A549 (cell line): ENCODE measurements around the gene ZNF107. TPM values are rescaled to one million over a fixed set of nuclear protein-coding genes. Genes with fewer than 3 reads are reported as not detected.

ENCODE experiments used
- ATAC-seq, 2 experiments: fragments of 200-7000 bp in 1 of 2; fragments of >200 bp in 1 of 2; cut with Nextera tagmentation in 1 of 2; cut with Tn5 transposase in 1 of 2; 3 replicates each; pipeline versions ENCODE4 v1.8.0 to v1.9.1; 2018 to 2020; ENCODE audit warnings: mild to moderate bottlenecking in 1 of 2, moderate library complexity in 1 of 2
- CTCF ChIA-PET: fragments of 300-600 bp; sonication (Branson Sonifier 250); formaldehyde crosslinking; extraction: SDS; loops from one replicate; lab custom pipeline; 2021; ENCODE audit warnings: antibody characterized with exemption, inconsistent platforms; lab: Yijun Ruan, JAX
- POLR2A ChIA-PET: fragments of 350-600 bp; formaldehyde crosslinking; extraction: SDS; loops from one replicate; lab custom pipeline; 2021; ENCODE audit warnings: antibody characterized with exemption, inconsistent platforms; lab: Yijun Ruan, JAX
- DNase-seq, 2 experiments: peaks; one replicate each; pipeline versions ENCODE4 v3.0.0 to v3.0.0-alpha.2; 2011 to 2016; ENCODE audit warnings: low read depth in 1 of 2, low spot score in 1 of 2
- FAIRE-seq: peaks from 2 replicates; lab custom pipeline; 2011; peaks lifted over from hg19 to GRCh38; lab: Jason Lieb, UNC
- H3K27ac ChIP-seq, 2 experiments: fragments of >200 bp; sonication (Bioruptor Twin); formaldehyde crosslinking; 3 replicates each; pipeline ENCODE4 v1.5.1; 2016 to 2017
- H3K4me1 ChIP-seq: fragments of >200 bp; sonication (Bioruptor Twin); formaldehyde crosslinking; 3 replicates; pipeline ENCODE4 v1.6.1; 2016
- H3K4me2 ChIP-seq: fragments of >200 bp; sonication (Bioruptor Twin); formaldehyde crosslinking; 3 replicates; pipeline ENCODE4 v1.6.1; 2016
- H3K4me3 ChIP-seq: fragments of >200 bp; sonication (Bioruptor Twin); formaldehyde crosslinking; 3 replicates; pipeline ENCODE4 v1.5.1; 2016
- H3K9me3 ChIP-seq: fragments of >200 bp; sonication (Bioruptor Twin); formaldehyde crosslinking; 3 replicates; pipeline ENCODE4 v1.6.1; 2016
- BHLHE40 ChIP-seq: IDR thresholded peaks from 2 replicates; pipeline ENCODE4 v1.6.1; 2012; ENCODE audit warnings: low read depth, low read length, inconsistent platforms
- CBX8 ChIP-seq: fragments of 200-600 bp; sonication (generic); IDR thresholded peaks from 2 replicates; pipeline ENCODE4 v1.6.1; 2016
- CHD2 ChIP-seq: fragments of 150-350 bp; IDR thresholded peaks from 2 replicates; pipeline ENCODE4 v1.6.1; 2014; ENCODE audit warnings: low read length; ENCODE audit not compliant: partially characterized antibody
- EHF ChIP-seq: fragments of 250-450 bp; sonication (Bioruptor Pico); IDR thresholded peaks from 2 replicates; pipeline ENCODE4 v1.5.0; 2020; ENCODE audit warnings: mild to moderate bottlenecking
- ESRRA ChIP-seq: fragments of 150-350 bp; IDR thresholded peaks from 2 replicates; pipeline ENCODE4 v1.6.1; 2014; ENCODE audit warnings: mild to moderate bottlenecking, low read length, borderline replicate concordance
- FOSB ChIP-seq: fragments of 250-450 bp; sonication (Bioruptor Pico); IDR thresholded peaks from 2 replicates; pipeline ENCODE4 v1.5.0; 2020; ENCODE audit warnings: mild to moderate bottlenecking, moderate library complexity
- FOSL2 ChIP-seq, 2 experiments: fragments of 450-650 bp in 1 of 2; fragments of >200 bp in 1 of 2; sonication (Bioruptor Twin) in 1 of 2; formaldehyde crosslinking; IDR thresholded peaks; 2 replicates each; pipeline versions ENCODE4 v1.5.0 to v1.6.1; 2016 to 2020; ENCODE audit warnings: mild to moderate bottlenecking in 1 of 2, moderate library complexity in 1 of 2
- FOXS1 ChIP-seq: fragments of 250-450 bp; sonication (Bioruptor Pico); IDR thresholded peaks from 2 replicates; pipeline ENCODE4 v1.5.0; 2020; ENCODE audit warnings: mild to moderate bottlenecking, moderate library complexity
- GATA3 ChIP-seq: IDR thresholded peaks from 2 replicates; pipeline ENCODE4 v1.6.1; 2012; ENCODE audit warnings: borderline replicate concordance
- HDAC2 ChIP-seq: fragments of 200-600 bp; sonication (generic); IDR thresholded peaks from 2 replicates; pipeline ENCODE4 v1.6.1; 2016
- HOXB13 ChIP-seq: fragments of 250-450 bp; sonication (Bioruptor Pico); IDR thresholded peaks from 2 replicates; pipeline ENCODE4 v1.5.0; 2020; ENCODE audit warnings: low read depth, mild to moderate bottlenecking, moderate library complexity
- HOXB5 ChIP-seq: fragments of 250-450 bp; sonication (Bioruptor Pico); IDR thresholded peaks from 2 replicates; pipeline ENCODE4 v1.5.0; 2020; ENCODE audit warnings: mild to moderate bottlenecking, moderate library complexity
- KDM5A ChIP-seq: fragments of 200-600 bp; sonication (generic); IDR thresholded peaks from 2 replicates; pipeline ENCODE4 v1.6.1; 2016; ENCODE audit warnings: antibody characterized with exemption, mild to moderate bottlenecking
- MAFK ChIP-seq: fragments of 450-650 bp; IDR thresholded peaks from 2 replicates; pipeline ENCODE4 v1.6.1; 2014; ENCODE audit not compliant: partially characterized antibody
- MAZ ChIP-seq: fragments of 150-350 bp; IDR thresholded peaks from 2 replicates; pipeline ENCODE4 v1.6.1; 2014; ENCODE audit warnings: antibody characterized with exemption, low read depth, low read length, borderline replicate concordance
- NFE2L2 ChIP-seq: fragments of 150-350 bp; conservative IDR thresholded peaks from 2 replicates; pipeline ENCODE4 v1.6.1; 2014; ENCODE audit warnings: low read length
- NPAS2 ChIP-seq: fragments of 250-450 bp; sonication (Bioruptor Pico); IDR thresholded peaks from 2 replicates; pipeline ENCODE4 v1.8.0; 2022; ENCODE audit warnings: mild to moderate bottlenecking, moderate library complexity, borderline replicate concordance
- NR3C1 ChIP-seq: fragments of >200 bp; sonication (Bioruptor Twin); formaldehyde crosslinking; IDR thresholded peaks from 3 replicates; pipeline ENCODE4 v1.6.1; 2017
- PHF8 ChIP-seq: fragments of 200-600 bp; sonication (generic); IDR thresholded peaks from 2 replicates; pipeline ENCODE4 v1.6.1; 2016; ENCODE audit warnings: low read depth, mild to moderate bottlenecking, antibody characterized with exemption, moderate library complexity, borderline replicate concordance
- RARB ChIP-seq: fragments of 250-450 bp; sonication (Bioruptor Pico); IDR thresholded peaks from 2 replicates; pipeline ENCODE4 v1.8.0; 2021; ENCODE audit warnings: mild to moderate bottlenecking, moderate library complexity
- RNF2 ChIP-seq: fragments of 200-600 bp; sonication (generic); IDR thresholded peaks from 2 replicates; pipeline ENCODE4 v1.6.1; 2016; ENCODE audit warnings: low read depth, mild to moderate bottlenecking, antibody characterized with exemption, moderate library complexity, borderline replicate concordance
- TFCP2L1 ChIP-seq: fragments of 250-450 bp; sonication (Bioruptor Pico); IDR thresholded peaks from 2 replicates; pipeline ENCODE4 v1.5.0; 2021; ENCODE audit warnings: mild to moderate bottlenecking
- TP53 ChIP-seq: fragments of 250-450 bp; sonication (Bioruptor Pico); IDR thresholded peaks from 2 replicates; pipeline ENCODE4 v1.5.0; 2021; ENCODE audit warnings: mild to moderate bottlenecking, moderate library complexity
- ZC3H11A ChIP-seq: fragments of 450-650 bp; IDR thresholded peaks from 2 replicates; pipeline ENCODE4 v1.6.1; 2014; ENCODE audit warnings: antibody characterized with exemption, mild to moderate bottlenecking
- ZNF302 ChIP-seq: fragments of 250-450 bp; sonication (Bioruptor Pico); IDR thresholded peaks from 2 replicates; pipeline ENCODE4 v1.9.0; 2021; ENCODE audit warnings: inconsistent platforms, mild to moderate bottlenecking, moderate library complexity
- ZSCAN20 ChIP-seq: fragments of 250-450 bp; sonication (Bioruptor Pico); IDR thresholded peaks from 2 replicates; pipeline ENCODE4 v1.8.0; 2022; ENCODE audit warnings: mild to moderate bottlenecking, moderate library complexity
- WGBS: methylation state at CpG from one replicate; pipeline ENCODE4 v1.1.6; 2017; ENCODE audit errors: missing lambda C conversion rate; 5-methylcytosine and 5-hydroxymethylcytosine counted together
- polyA plus RNA-seq, 4 experiments: library from polyadenylated mRNA; depleted of rRNA in 3 of 4; stranded (reverse); fragments of >200 nt; fragmentation: RNase III in 1 of 4; extraction: RNeasy Plus Mini Kit Qiagen cat#74134 plus additional on column Dnase treatment in 1 of 4; gene quantifications; 2 replicates in 3 of 4; 3 replicates in 1 of 4; pipeline ENCODE4 v1.2.3, GENCODE V29; 2011 to 2017
- TF ChIP-seq, protein P1 (sequence below): IDR thresholded peaks from 2 replicates; pipeline ENCODE4 v1.6.1; 2012
- TF ChIP-seq, protein P2 (sequence below): fragments of 250-450 bp; sonication (Bioruptor Pico); IDR thresholded peaks from 2 replicates; pipeline ENCODE4 v1.5.0; 2020; ENCODE audit warnings: low read depth, mild to moderate bottlenecking, moderate library complexity
- TF ChIP-seq, protein P3 (sequence below): fragments of >200 bp; sonication (Bioruptor Twin); formaldehyde crosslinking; IDR thresholded peaks from 2 replicates; pipeline ENCODE4 v1.6.1; 2016
- TF ChIP-seq, protein P4 (sequence below): IDR thresholded peaks from 2 replicates; pipeline ENCODE4 v1.6.1; 2012
- TF ChIP-seq, protein P5 (sequence below): fragments of 200-600 bp; sonication (generic); IDR thresholded peaks from 2 replicates; pipeline ENCODE4 v1.6.1; 2016; ENCODE audit warnings: antibody characterized with exemption, mild to moderate bottlenecking, moderate library complexity
- TF ChIP-seq, protein P6 (sequence below): fragments of 450-650 bp; IDR thresholded peaks from 2 replicates; pipeline ENCODE4 v1.6.1; 2014; ENCODE audit warnings: antibody characterized with exemption

The ZNF107 gene
- polyA plus RNA-seq, 2 of the 4 experiments (the other 2 are of a cell fraction) = 3.4 to 4.9 TPM

DNA sequence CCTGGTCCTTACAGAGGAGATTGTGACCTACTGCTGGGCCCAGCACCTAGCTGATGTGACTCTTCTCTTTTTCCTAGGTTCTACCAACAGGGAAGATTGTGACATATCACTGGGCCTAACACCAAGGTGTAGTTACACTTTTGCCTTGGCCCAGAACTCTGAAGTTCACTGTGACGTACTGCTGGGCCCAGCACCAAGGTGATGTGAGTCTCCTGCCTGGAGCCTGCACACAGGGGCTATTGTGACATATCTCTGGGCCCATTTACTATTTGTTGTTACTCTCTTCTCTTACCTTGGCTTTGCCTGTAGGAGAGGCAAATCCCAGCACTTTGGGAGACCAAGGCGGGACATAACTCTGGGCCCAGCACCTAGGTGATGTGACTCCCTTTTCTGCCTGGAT is 23.1 kb upstream of the ZNF107 start:
- no peak overlapping the region for H3K27ac ChIP-seq
- no peak overlapping the region for H3K4me2 ChIP-seq
- CTCF ChIA-PET = no interaction called here
- no peaks in the 10 kb centered on the region for H3K4me1 ChIP-seq
- no peak for DNase-seq
- H3K4me3 ChIP-seq = no peak overlapping the region
- 3% methylated on average over 2 of the region's 2 CpGs for WGBS
- no peak for FAIRE-seq
- POLR2A ChIA-PET = no interaction called here
- ATAC-seq = no peak
- H3K9me3 ChIP-seq = peaks cover 6% of the 10 kb centered on the region; the same call in 1 of the 3 replicates
- TF ChIP-seq, protein P1, sequence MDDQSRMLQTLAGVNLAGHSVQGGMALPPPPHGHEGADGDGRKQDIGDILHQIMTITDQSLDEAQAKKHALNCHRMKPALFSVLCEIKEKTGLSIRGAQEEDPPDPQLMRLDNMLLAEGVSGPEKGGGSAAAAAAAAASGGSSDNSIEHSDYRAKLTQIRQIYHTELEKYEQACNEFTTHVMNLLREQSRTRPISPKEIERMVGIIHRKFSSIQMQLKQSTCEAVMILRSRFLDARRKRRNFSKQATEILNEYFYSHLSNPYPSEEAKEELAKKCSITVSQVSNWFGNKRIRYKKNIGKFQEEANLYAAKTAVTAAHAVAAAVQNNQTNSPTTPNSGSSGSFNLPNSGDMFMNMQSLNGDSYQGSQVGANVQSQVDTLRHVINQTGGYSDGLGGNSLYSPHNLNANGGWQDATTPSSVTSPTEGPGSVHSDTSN = no peak
- TF ChIP-seq ESRRA = no peak
- TF ChIP-seq RARB (CRISPR knock-in tag) = no peak
- TF ChIP-seq NR3C1 = no peak
- TF ChIP-seq HDAC2 = no peak
- TF ChIP-seq, protein P2, sequence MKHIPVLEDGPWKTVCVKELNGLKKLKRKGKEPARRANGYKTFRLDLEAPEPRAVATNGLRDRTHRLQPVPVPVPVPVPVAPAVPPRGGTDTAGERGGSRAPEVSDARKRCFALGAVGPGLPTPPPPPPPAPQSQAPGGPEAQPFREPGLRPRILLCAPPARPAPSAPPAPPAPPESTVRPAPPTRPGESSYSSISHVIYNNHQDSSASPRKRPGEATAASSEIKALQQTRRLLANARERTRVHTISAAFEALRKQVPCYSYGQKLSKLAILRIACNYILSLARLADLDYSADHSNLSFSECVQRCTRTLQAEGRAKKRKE (CRISPR knock-in tag) = no peak
- TF ChIP-seq HOXB13 = no peak
- TF ChIP-seq CHD2 = no peak
- TF ChIP-seq, protein P3, sequence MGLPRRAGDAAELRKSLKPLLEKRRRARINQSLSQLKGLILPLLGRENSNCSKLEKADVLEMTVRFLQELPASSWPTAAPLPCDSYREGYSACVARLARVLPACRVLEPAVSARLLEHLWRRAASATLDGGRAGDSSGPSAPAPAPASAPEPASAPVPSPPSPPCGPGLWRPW = no peak
- no peak for TF ChIP-seq ZNF302
- no peak for TF ChIP-seq KDM5A
- TF ChIP-seq FOSL2 (IDR thresholded peaks at IDR 0.05) = no peak
- TF ChIP-seq FOSL2 (CRISPR knock-in tag; IDR thresholded peaks at IDR 0.05) = no peak
- TF ChIP-seq PHF8 = no peak
- TF ChIP-seq MAFK = no peak
- TF ChIP-seq CBX8 = no peak
- TF ChIP-seq FOSB (CRISPR knock-in tag) = no peak
- no peak for TF ChIP-seq ZC3H11A
- no peak for TF ChIP-seq HOXB5 (CRISPR knock-in tag)

DNA sequence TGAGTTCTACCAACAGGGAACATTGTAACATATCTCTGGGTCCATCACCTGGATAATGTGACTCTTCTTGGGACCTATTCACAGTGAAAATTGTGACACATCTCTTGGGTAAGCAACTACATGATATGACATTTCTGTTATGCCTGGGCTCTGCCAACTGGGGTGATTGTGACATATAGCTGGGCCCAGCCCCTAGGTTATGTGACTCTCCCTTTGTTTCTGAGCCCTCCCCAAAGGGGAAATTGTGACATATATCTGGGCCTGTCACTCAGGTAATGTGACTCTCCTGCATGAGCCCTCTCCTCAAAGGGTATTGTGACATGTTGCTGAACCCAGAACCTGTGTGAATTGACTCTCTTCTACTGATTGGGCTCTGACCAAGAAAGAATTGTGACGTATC is 22.4 kb upstream of the ZNF107 start:
- no peak overlapping the region for H3K27ac ChIP-seq
- 0% methylated on average over 1 of the region's 1 CpG for WGBS
- ATAC-seq (no peak), FAIRE-seq (no peak), DNase-seq (no peak)
- H3K4me2 ChIP-seq = no peak overlapping the region
- ChIA-PET POLR2A (no interaction called here), CTCF (no interaction called here)
- no peaks in the 10 kb centered on the region for H3K4me1 ChIP-seq
- peaks cover 6% of the 10 kb centered on the region; the same call in 1 of the 3 replicates for H3K9me3 ChIP-seq
- H3K4me3 ChIP-seq = no peak overlapping the region
- no peak for TF ChIP-seq EHF
- TF ChIP-seq, protein P4, sequence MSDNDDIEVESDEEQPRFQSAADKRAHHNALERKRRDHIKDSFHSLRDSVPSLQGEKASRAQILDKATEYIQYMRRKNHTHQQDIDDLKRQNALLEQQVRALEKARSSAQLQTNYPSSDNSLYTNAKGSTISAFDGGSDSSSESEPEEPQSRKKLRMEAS = no peak
- no peak for TF ChIP-seq PHF8
- TF ChIP-seq, protein P2 (CRISPR knock-in tag) = no peak
- TF ChIP-seq, protein P5, sequence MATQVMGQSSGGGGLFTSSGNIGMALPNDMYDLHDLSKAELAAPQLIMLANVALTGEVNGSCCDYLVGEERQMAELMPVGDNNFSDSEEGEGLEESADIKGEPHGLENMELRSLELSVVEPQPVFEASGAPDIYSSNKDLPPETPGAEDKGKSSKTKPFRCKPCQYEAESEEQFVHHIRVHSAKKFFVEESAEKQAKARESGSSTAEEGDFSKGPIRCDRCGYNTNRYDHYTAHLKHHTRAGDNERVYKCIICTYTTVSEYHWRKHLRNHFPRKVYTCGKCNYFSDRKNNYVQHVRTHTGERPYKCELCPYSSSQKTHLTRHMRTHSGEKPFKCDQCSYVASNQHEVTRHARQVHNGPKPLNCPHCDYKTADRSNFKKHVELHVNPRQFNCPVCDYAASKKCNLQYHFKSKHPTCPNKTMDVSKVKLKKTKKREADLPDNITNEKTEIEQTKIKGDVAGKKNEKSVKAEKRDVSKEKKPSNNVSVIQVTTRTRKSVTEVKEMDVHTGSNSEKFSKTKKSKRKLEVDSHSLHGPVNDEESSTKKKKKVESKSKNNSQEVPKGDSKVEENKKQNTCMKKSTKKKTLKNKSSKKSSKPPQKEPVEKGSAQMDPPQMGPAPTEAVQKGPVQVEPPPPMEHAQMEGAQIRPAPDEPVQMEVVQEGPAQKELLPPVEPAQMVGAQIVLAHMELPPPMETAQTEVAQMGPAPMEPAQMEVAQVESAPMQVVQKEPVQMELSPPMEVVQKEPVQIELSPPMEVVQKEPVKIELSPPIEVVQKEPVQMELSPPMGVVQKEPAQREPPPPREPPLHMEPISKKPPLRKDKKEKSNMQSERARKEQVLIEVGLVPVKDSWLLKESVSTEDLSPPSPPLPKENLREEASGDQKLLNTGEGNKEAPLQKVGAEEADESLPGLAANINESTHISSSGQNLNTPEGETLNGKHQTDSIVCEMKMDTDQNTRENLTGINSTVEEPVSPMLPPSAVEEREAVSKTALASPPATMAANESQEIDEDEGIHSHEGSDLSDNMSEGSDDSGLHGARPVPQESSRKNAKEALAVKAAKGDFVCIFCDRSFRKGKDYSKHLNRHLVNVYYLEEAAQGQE = no peak
- TF ChIP-seq RNF2 = no peak
- TF ChIP-seq BHLHE40 = no peak
- TF ChIP-seq, protein P6, sequence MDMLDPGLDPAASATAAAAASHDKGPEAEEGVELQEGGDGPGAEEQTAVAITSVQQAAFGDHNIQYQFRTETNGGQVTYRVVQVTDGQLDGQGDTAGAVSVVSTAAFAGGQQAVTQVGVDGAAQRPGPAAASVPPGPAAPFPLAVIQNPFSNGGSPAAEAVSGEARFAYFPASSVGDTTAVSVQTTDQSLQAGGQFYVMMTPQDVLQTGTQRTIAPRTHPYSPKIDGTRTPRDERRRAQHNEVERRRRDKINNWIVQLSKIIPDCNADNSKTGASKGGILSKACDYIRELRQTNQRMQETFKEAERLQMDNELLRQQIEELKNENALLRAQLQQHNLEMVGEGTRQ = no peak
- TF ChIP-seq NPAS2 (CRISPR knock-in tag) = no peak
- no peak for TF ChIP-seq TP53 (CRISPR knock-in tag)
- TF ChIP-seq NFE2L2 = no peak
- no peak for TF ChIP-seq MAZ
- TF ChIP-seq GATA3 = no peak
- TF ChIP-seq NR3C1 = no peak
- no peak for TF ChIP-seq ZNF302
- no peak for TF ChIP-seq ZSCAN20
- TF ChIP-seq FOXS1 (CRISPR knock-in tag) = no peak
- TF ChIP-seq TFCP2L1 (CRISPR knock-in tag) = no peak
- TF ChIP-seq CHD2 = no peak
- TF ChIP-seq, all 56 proteins: peak for 0
